ENCODE data around the gene PDLIM7.

Gene PDLIM7

DNA sequence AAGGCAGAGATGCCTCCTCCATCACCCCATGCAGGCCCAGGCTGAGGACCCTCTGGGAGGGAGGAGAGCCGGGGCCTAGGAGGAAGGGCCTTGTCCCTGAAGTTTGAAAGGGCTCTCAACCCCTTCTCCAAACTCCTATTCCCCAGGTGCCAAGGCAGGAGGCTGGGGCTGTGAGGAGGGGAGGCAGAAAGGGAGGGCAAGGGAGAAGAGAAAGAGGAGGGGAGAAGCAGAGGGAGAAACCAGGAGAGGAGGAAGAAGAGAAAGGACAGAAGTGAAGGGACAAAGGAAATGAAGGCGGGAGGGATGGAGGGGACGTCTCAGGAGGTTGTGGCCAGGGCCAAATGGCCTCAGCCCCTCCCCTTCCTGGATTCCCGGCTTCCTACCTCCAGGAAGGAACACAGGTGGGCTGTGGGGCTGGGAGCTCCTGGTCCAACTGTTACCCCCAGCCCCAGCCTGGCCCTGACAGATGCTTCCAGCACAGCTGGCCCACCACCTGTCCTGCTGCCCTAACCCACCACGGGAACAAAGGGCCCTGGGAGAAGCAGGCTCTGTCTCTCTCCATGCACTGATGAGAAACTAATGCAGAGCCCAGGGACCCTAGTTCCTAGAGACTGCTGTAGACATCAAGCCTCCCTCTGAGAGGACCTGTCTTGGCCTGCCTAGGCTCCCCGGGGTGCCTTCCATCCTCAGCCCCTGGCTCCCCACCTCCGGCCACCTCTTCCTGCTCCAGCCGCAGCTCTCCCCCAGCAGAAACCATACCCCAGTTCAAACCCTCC lies 27.5 kb downstream of the PDLIM7 start:
- Histone ChIP-seq H3K9me3 (ENCODE audit: control insufficient read depth, low read length) (no peaks in the 10 kb centered on the region), H3K9ac (ENCODE audit: low read length) (peak overlapping the region; percentile 57), H3K4me1 (ENCODE audit: control insufficient read depth, insufficient read depth, low read length) (peaks cover 44% of the 10 kb centered on the region), H3K4me3 (ENCODE audit: low read length) (no peak overlapping the region), H3K36me3 (ENCODE audit: control insufficient read depth, insufficient read depth, low read length, severe bottlenecking) (peaks cover 29% of the 10 kb centered on the region), H3K27me3 (replicated peaks; ENCODE audit: control insufficient read depth, insufficient read depth, low read length) (no peaks in the 10 kb centered on the region)
- no peak for DNase-seq (ENCODE audit: low read depth)

DNA sequence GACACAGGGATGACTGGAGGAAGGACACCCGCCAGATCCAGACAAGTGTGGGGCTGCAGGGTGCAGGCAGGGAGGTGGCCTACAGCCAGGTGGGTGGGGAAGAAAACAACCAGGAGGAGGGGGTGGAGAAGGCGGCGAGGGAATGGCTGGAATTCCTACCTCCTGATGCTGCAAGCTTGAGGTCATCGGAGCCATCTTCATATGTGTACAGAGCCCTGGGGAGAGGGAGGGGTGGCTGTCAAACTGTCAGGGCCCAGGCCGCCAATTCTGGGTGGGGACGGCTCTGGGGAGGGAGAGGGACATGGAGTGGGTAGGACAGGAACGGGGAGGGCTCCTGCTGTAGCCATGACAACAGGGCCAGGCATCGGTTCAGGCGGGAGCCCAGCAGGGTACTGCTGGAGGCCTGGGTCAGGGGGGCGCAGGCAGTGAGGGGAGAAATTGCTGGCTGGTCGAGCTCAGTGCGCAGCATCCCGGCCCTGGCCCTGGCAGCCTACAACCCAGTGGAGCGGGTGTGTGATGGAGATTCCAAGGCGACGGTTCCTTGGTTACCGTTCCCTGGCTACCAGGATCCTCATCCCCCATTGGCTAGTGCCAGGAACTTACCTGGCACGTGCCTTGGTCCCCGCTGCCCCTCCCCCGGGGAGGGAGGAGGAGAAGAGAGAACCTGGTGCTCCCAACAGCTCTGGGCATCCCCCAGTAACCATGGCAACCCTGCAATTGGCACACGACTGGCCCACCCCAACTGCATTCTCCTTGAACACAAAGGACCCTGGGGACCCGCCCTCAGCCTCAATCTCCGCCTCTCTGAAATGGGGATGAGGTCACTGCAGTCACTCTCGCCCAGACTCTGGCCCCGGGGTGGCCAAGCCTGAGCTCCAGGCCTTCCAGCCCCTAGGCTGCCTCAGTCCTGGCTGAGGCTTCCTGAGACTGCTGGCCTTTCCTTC lies 28.4 kb downstream of the PDLIM7 start:
- Histone ChIP-seq H3K9me3 (ENCODE audit: control insufficient read depth, low read length) (no peaks in the 10 kb centered on the region), H3K4me1 (ENCODE audit: control insufficient read depth, insufficient read depth, low read length) (peaks cover 38% of the 10 kb centered on the region), H3K27me3 (replicated peaks; ENCODE audit: control insufficient read depth, insufficient read depth, low read length) (no peaks in the 10 kb centered on the region), H3K4me3 (ENCODE audit: low read length) (no peak overlapping the region), H3K36me3 (ENCODE audit: control insufficient read depth, insufficient read depth, low read length, severe bottlenecking) (peaks cover 29% of the 10 kb centered on the region), H3K9ac (ENCODE audit: low read length) (peak overlapping the region; percentile 57)
- DNase-seq (ENCODE audit: low read depth) = peak; percentile 36

DNA sequence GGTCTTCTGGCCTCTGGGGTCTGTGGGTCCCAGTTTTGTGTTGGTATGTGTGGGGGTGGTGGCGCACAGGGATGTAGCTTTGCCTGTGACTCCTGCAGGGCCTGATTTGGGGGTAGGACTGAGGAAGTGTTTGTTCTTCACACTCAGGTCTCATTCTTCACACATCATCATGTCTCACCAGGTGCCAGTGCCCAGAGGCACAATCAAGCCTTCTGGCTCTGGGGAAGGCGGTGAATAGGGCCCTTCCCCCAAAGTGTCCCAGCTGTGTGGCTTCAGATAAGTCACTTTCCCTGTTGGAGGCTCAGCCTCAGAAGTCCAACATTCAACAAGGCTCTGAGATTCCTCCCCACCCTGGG lies 29.1 kb downstream of the PDLIM7 start:
- no peaks in the 10 kb centered on the region for H3K9me3 ChIP-seq (ENCODE audit: control insufficient read depth, low read length)
- no peak for DNase-seq (ENCODE audit: low read depth)
- H3K4me3 ChIP-seq (ENCODE audit: low read length) = no peak overlapping the region
- H3K36me3 ChIP-seq (ENCODE audit: control insufficient read depth, insufficient read depth, low read length, severe bottlenecking) = peaks cover 33% of the 10 kb centered on the region
- no peak overlapping the region for H3K9ac ChIP-seq (ENCODE audit: low read length)
- H3K27me3 ChIP-seq (replicated peaks; ENCODE audit: control insufficient read depth, insufficient read depth, low read length) = no peaks in the 10 kb centered on the region
- H3K4me1 ChIP-seq (ENCODE audit: control insufficient read depth, insufficient read depth, low read length) = peaks cover 36% of the 10 kb centered on the region

DNA sequence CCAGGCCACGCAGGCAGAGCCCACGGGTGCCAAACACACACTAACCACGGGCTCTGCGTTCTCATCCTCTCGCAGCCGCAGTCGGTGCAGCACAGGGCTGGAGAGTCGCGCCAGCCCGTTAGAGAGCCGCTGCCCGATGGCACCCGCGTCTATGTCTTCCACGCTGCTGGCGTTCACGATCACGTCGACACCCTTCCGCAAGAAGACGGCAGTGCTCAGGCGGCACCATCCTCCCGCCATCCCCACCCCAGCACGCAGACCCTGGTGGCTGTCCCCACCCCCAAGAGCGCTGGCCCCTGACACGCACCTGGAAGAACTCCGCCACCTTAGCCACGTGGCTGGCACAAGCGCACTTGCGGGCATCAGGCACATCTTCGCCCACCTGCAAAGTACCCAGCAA lies 30.0 kb downstream of the PDLIM7 start:
- no peak for DNase-seq (ENCODE audit: low read depth)
- peaks cover 36% of the 10 kb centered on the region for H3K4me1 ChIP-seq (ENCODE audit: control insufficient read depth, insufficient read depth, low read length)
- no peak overlapping the region for H3K9ac ChIP-seq (ENCODE audit: low read length)
- H3K9me3 ChIP-seq (ENCODE audit: control insufficient read depth, low read length) = no peaks in the 10 kb centered on the region
- no peaks in the 10 kb centered on the region for H3K27me3 ChIP-seq (replicated peaks; ENCODE audit: control insufficient read depth, insufficient read depth, low read length)
- no peak overlapping the region for H3K4me3 ChIP-seq (ENCODE audit: low read length)
- H3K36me3 ChIP-seq (ENCODE audit: control insufficient read depth, insufficient read depth, low read length, severe bottlenecking) = peaks cover 36% of the 10 kb centered on the region

DNA sequence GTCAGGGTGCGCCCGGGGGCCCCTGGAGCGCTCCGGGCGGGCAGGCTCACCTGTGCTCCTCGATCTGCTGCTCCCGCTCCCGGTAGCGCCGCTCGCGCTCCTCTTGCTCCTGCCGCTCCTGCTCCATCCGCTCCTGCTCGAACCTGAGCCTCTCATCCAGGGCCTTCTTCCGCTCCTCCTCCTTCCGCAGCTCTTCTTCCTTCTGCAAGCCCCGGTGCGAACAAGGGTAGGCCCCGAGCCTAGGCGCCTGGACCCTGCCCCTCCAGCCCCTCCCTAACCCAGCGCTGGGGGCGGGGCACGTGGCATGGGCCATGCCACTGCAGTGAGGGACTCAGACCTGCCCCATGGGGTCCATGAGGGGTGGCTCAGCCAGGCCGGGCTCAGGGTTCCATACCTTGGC lies 30.5 kb downstream of the PDLIM7 start:
- Histone ChIP-seq H3K4me3 (ENCODE audit: low read length) (no peak overlapping the region), H3K27me3 (replicated peaks; ENCODE audit: control insufficient read depth, insufficient read depth, low read length) (no peaks in the 10 kb centered on the region), H3K36me3 (ENCODE audit: control insufficient read depth, insufficient read depth, low read length, severe bottlenecking) (peaks cover 39% of the 10 kb centered on the region), H3K4me1 (ENCODE audit: control insufficient read depth, insufficient read depth, low read length) (peaks cover 34% of the 10 kb centered on the region), H3K9ac (ENCODE audit: low read length) (no peak overlapping the region), H3K9me3 (ENCODE audit: control insufficient read depth, low read length) (no peaks in the 10 kb centered on the region)
- no peak for DNase-seq (ENCODE audit: low read depth)

DNA sequence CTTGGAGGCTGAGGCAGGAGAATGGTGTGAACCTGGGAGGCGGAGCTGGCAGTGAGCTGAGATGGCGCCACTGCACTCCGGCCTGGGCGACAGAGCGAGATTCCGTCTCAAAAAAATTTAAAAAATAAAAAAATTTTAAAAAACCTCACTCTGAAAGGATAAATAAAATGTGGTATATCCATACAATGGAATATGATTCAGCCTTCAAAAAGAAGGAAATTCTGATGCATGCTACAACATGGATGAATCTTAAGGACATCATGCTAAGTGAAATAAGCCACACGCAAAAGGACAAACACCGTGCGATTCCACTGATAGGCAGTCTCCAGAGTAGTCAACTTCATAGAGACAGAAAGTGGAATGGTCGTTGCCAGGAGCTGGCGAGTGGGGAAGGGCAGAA lies 32.4 kb downstream of the PDLIM7 start:
- DNase-seq (ENCODE audit: low read depth) = no peak
- Histone ChIP-seq H3K4me3 (ENCODE audit: low read length) (no peak overlapping the region), H3K4me1 (ENCODE audit: control insufficient read depth, insufficient read depth, low read length) (peaks cover 15% of the 10 kb centered on the region), H3K36me3 (ENCODE audit: control insufficient read depth, insufficient read depth, low read length, severe bottlenecking) (peaks cover 45% of the 10 kb centered on the region), H3K9ac (ENCODE audit: low read length) (no peak overlapping the region), H3K9me3 (ENCODE audit: control insufficient read depth, low read length) (no peaks in the 10 kb centered on the region), H3K27me3 (replicated peaks; ENCODE audit: control insufficient read depth, insufficient read depth, low read length) (no peaks in the 10 kb centered on the region)

DNA sequence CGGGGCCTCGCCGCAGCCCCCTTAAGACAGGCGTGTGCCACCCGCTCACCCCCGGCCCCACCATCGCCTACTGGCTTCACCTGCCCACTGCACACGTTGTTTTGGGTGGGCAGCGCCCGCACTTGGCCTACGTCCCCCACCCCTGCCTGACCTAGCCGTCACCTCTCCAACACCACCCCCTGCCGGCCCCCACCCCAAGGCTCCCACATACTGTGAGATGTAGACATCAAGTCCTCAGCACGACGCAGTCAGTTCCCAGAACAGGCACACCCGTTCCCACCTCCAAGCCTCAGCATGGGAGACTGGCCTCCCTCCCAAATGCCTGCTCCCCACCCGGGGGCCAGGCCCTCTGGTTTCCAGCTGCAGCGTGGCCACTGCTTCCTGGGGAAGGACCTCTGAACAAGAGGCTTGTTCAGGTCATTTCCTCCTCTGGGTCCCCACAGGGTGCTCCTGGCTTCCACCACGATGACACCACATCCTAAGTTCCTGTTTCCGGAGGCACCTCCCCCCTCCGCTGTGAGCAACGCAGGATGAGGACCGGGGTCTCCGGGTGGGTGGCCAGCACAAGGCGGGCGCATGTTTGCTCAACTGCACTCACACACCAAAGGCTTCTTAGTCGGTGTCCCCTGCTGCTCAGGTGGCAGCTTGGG lies 35.3 kb downstream of the PDLIM7 start:
- H3K27me3 ChIP-seq (replicated peaks; ENCODE audit: control insufficient read depth, insufficient read depth, low read length) = no peaks in the 10 kb centered on the region
- no peaks in the 10 kb centered on the region for H3K9me3 ChIP-seq (ENCODE audit: control insufficient read depth, low read length)
- no peak overlapping the region for H3K9ac ChIP-seq (ENCODE audit: low read length)
- H3K4me1 ChIP-seq (ENCODE audit: control insufficient read depth, insufficient read depth, low read length) = no peaks in the 10 kb centered on the region
- H3K36me3 ChIP-seq (ENCODE audit: control insufficient read depth, insufficient read depth, low read length, severe bottlenecking) = peaks cover 58% of the 10 kb centered on the region
- H3K4me3 ChIP-seq (ENCODE audit: low read length) = no peak overlapping the region
- no peak for DNase-seq (ENCODE audit: low read depth)

DNA sequence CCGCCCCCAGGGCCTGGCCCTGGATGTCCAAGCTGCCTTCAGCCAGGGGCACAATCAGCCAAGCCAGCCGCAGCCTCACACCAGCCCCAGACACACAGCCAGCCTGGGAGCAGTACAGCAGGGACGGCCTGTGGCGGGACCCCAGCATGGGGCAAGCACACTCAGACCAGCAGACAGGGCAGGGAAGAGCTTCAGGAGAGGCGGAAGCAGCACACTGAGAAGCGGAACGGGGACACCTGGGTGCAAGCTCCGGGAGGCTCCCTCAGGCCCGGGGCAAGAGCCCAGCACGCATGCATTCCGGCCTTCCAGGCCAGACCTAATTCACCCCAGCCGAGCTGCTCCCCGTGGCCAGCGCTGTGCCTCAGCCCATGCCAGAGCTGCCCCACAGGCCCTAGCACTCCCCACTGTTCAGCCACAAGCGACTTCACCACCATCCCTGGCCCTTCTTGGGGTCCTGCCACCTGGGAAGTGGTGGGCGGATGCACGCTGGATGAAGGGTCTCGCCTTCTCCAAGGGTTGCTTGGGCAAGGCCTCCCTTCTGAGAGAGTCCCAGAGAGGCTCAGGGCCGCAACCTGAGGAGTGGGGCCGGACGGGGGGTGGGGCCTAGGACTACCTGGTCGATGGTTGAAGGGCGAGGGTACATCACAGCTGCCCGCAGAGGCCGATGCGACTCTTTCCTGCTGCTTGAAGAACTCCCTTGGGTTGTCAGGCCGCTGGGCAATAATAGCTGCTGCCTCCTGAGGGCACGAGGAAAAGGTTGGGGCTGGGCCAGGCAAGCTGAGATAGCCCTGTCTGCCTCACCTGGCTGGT lies 37.4 kb downstream of the PDLIM7 start:
- peaks cover 43% of the 10 kb centered on the region for H3K36me3 ChIP-seq (ENCODE audit: control insufficient read depth, insufficient read depth, low read length, severe bottlenecking)
- no peaks in the 10 kb centered on the region for H3K27me3 ChIP-seq (replicated peaks; ENCODE audit: control insufficient read depth, insufficient read depth, low read length)
- no peak overlapping the region for H3K9ac ChIP-seq (ENCODE audit: low read length)
- no peaks in the 10 kb centered on the region for H3K9me3 ChIP-seq (ENCODE audit: control insufficient read depth, low read length)
- H3K4me1 ChIP-seq (ENCODE audit: control insufficient read depth, insufficient read depth, low read length) = peaks cover 13% of the 10 kb centered on the region
- no peak for DNase-seq (ENCODE audit: low read depth)
- H3K4me3 ChIP-seq (ENCODE audit: low read length) = no peak overlapping the region

DNA sequence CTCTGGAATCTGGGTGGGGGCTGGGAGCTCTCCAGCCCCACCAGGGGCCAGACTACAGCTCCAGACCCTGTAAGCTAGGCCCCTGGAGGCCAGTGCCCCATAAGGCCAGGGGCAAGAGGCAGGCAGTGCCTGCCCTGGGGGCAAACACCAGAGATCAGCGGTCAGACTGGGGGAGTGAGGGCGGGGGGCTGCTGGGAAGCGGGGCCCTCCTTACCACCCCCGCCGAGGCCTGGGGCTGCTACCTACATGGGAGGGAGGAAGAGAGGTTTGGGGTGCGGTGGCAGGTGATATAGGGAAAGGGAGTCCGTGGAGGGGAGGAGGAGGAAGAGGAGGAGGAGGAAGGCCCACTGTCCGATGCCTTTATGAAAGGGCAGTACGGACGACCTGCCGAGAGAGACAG lies 38.0 kb downstream of the PDLIM7 start:
- no peak overlapping the region for H3K4me3 ChIP-seq (ENCODE audit: low read length)
- no peaks in the 10 kb centered on the region for H3K9me3 ChIP-seq (ENCODE audit: control insufficient read depth, low read length)
- peaks cover 13% of the 10 kb centered on the region for H3K4me1 ChIP-seq (ENCODE audit: control insufficient read depth, insufficient read depth, low read length)
- H3K9ac ChIP-seq (ENCODE audit: low read length) = no peak overlapping the region
- peaks cover 42% of the 10 kb centered on the region for H3K36me3 ChIP-seq (ENCODE audit: control insufficient read depth, insufficient read depth, low read length, severe bottlenecking)
- H3K27me3 ChIP-seq (replicated peaks; ENCODE audit: control insufficient read depth, insufficient read depth, low read length) = no peaks in the 10 kb centered on the region
- no peak for DNase-seq (ENCODE audit: low read depth)

DNA sequence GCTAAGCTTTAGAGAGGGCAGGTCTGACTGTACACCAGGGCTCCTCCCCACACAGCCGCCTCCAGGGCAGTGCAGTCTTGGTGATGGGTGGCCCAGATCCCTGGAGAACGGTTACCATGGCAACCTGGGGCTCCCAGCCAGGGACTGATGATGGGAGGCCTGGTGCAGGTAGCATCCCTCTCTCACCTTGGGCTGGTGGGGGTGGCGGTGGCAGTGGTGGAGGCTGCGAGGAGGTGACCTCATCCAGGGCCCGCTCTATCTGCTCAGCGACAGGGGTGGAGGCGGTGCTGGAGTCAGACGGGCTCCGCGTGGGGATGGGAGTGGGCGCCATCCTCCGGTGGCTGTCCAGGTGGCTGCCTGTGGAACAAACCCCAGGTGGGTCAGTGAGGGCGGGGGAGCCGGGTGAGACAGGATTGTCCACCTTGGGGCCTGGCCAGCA lies 38.5 kb downstream of the PDLIM7 start:
- no peak overlapping the region for H3K4me3 ChIP-seq (ENCODE audit: low read length)
- no peak overlapping the region for H3K9ac ChIP-seq (ENCODE audit: low read length)
- no peaks in the 10 kb centered on the region for H3K9me3 ChIP-seq (ENCODE audit: control insufficient read depth, low read length)
- no peak for DNase-seq (ENCODE audit: low read depth)
- peaks cover 16% of the 10 kb centered on the region for H3K4me1 ChIP-seq (ENCODE audit: control insufficient read depth, insufficient read depth, low read length)
- H3K27me3 ChIP-seq (replicated peaks; ENCODE audit: control insufficient read depth, insufficient read depth, low read length) = no peaks in the 10 kb centered on the region
- H3K36me3 ChIP-seq (ENCODE audit: control insufficient read depth, insufficient read depth, low read length, severe bottlenecking) = peaks cover 42% of the 10 kb centered on the region

Measured in adipocyte (in vitro differentiated cells).